HS-27A (cell line): ENCODE results near the gene HES3.
"Not testable (repeated sequence)": the region's sequence is repeated elsewhere in the genome, so short reads cannot be mapped to it uniquely, and the experiment has no call there.

Experiments used
- DNase-seq: peaks from one replicate; pipeline ENCODE4 v3.0.0-alpha.2; 2012; ENCODE audit warnings: low read depth, missing footprints

HES3 gene

DNA sequence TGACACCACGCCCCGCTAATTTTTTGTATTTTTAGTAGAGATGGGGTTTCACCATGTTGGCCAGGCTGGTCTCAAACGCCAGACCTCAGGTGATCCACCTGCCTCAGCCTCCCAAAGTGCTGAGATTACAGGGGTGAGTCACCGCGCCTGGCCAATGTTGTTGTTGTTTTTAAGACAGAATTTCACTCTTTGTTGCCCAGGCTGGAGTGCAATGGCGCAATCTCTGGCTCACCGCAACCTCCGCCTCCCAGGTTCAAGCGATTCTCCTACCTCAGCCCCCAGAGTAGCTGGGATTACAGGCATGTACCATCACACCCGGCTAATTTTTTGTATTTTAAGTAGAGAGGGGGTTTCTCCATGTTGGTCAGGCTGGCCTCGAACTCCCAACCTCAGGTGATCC, 24.3 kb upstream of the HES3 start:
- DNase-seq: not testable (repeated sequence)

DNA sequence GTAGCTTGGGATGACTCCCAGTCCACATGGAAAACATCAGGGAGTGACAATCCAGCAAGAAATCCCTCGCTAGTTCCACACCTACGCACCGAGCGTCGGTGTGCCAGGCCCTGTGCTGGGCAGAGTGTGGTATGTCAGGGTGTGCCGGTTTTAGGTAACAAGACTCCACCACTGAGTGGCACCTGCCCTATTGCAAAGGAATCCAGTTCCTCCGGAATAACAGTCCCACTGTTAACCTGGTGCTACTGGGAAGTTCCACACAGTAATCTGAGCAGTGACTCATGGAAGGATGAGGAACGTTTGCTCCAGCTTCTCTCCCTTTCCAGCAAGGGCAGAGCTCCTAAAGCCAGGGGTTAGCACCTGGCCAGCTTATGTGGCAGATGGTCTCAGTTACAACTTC, 23.7 kb upstream of the HES3 start:
- DNase-seq: no peak

DNA sequence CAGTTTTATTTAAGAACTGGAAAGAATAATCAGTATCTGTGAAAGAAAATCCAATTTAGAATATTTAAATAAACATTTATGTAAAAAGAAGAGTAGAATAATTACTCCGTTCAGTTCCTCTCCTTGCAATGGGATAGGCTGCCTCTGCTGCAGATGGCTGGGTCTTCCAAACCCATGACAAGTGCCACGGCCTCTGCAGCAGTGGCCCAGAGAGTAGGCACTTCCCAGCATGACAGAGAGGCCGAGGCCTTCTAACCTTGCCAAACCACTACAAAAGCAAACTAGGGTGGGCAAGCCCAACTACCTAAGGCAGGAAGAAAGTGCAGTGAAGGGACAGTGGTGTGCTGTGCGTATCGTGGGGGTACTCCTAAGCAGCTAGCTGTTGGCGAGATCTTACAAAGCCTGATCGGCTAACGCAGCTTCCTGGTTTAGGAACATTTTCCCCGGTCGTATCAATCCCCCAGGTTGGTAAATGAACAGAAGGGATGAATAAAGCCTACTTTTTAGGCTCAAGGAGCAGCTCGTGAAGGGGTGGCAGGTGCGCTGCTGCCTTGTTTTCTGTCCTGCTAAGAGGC, 22.7 kb upstream of the HES3 start:
- no peak for DNase-seq

DNA sequence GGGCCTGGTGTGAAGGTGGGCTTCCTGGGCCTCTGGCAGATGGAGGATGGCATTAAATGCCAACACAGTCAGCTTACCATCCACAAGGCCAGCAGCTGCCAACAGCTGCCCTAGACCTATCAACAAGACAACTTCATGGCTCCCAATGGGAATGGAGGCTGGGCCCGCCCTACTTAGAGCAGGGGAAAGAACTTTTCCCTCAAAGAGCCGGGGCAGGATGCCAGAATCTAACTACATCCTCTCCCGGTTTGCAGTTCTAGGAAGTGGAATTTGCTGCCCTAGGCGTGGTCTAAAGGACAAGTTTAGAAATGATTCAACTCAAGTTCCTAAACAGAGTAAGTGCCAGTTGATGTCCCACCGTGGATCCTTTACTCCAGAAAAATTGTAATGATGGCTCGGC, 21.3 kb upstream of the HES3 start:
- no peak for DNase-seq

DNA sequence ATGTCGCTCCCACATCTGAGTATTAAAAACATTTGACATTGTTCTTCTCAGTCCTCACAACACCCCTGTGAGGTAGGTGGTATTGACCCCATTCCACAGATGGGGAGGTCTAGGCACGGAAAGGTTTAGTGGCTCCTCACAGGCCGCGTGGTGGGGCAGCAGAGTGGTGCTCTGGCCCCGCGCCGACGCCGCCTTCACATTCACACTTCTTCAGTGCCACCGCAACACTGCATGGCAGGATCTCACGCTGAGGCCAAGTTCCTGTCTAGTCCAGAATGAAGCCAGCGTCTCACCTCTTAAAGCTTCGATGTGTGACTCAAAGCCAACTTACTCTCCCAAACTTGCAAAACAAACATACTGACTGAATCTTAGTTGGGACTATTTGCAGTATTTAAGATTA, 20.4 kb upstream of the HES3 start:
- DNase-seq: no peak

DNA sequence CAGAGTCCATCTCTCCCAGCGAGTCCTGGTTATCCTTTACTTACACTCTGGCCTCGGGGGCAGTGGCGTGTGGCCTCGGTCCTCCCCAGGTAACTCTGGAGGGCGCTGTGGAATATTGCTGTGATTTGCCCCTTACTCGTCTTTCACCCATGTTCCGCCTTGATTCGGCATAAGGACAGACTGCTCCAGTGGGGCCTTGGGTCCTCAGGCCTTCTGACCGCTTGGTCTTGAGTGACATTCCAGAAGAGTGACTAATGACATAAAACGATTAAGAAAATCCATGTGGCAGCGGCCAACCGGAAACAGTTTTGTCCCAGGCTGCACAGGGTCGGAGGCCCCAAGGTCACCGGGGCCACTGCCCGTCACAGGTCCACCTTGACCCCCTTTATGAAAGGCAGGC, 19.3 kb upstream of the HES3 start:
- no peak for DNase-seq

DNA sequence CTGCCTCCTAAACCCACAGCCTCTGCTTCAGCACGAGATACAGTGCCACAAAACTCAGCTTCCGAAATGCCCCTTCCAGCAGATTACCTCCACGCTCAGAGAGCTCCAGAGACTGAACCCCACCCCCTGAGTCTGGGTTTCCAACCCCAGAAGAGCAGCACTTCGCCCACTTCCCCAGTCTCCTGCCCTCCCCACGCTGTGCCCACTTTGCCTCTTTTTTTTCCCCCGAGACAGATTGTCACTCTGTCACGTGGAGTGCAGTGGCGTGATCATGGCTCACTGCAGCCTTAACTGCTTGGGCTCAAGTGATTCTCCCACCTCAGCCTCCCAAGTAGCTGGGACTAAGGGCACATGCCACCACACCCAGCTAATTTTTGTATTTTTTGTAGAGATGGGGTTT, 18.3 kb upstream of the HES3 start:
- no peak for DNase-seq

DNA sequence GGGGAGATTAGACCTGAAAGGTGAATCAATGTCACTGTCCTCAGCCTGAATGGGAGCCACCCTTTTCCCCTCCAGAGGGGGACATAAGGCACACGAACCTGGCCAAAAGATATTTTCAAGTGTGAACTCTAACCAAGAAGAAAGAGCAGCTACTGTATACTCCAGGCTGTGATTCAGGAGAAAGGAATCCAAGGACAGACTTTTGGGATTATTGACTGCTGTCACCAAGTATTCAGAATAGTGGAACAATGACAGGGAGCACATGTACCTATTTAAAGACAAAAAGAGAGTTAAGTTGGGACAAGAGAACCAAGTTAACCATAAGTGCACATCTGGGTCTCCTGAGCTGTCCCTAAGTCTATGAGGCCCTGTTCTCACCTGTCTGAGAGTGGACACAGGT, 10.6 kb upstream of the HES3 start:
- no peak for DNase-seq

DNA sequence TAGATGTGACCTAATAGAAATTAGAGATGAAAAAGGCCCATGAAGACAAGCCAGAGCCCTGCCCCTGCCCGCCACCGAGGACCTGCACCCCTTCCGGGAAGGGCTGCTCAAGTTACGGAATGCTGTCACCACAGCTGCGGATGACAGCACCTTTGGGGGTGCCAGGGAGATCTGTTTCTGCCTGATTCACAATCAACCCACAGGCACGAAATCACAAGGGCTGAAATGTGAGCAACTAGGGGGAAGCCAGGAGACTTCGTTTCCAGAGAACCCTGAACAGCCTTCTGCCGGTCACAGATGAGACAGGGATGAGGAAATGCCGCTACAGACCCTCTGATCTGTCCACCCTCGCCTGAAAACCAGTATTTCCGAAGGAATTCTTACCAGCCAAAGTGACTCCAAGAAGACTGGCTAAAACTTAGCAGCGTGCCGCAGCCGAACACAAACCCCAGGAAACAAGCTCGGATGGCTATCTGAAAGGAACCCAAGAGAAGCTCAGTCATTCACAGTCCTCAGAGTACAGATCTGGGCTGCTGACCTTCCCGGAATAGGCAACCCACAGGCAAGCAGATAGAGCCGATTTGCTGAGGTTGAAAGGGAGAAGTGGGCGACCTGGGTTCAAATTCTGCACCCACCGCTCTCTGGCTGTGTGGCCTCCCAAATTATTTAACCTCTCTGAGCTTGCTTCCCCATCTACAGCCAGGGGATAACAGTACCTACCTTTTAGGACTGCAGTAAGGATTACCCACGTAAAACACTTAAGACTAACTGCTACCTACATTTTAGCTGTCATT, 9.3 kb upstream of the HES3 start:
- DNase-seq: no peak

DNA sequence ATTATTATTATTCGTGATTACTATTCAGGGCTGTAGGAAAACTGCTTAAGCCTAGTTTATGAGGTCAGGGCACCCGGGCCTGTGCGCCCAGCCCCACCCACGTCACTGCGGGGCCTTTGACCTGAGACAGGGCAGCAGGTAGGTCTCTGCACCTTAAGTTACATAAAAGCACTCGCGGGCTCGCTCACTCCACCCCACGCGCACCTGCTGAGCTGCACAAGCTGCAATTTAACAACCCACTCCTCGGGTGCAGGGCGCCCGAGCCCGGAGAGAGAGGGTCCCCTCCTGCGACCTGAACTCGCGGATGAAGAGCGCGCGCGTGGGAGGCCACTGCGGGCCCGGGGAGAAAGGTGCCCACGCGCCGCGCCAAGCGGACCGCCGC, 8.7 kb upstream of the HES3 start:
- no peak for DNase-seq

DNA sequence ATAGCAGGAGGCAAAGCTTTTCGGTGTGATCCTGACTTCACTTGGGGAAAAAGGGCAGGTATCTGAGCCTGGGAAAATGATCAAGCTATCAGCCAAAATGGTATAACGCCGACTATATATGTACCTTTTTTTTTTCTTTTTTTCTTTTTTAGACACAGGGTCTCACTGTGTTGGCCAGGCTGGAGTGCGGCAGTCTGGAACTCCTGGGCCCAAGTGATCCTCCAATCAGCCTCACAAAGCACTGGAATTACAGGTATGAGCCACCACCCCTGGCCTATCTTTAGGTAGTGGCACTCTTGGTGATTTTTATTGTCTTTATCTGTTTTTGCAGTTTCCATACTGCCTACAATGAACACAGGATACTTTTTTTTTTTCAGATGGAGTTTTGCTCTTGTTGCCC, 6.9 kb upstream of the HES3 start:
- DNase-seq: no peak

DNA sequence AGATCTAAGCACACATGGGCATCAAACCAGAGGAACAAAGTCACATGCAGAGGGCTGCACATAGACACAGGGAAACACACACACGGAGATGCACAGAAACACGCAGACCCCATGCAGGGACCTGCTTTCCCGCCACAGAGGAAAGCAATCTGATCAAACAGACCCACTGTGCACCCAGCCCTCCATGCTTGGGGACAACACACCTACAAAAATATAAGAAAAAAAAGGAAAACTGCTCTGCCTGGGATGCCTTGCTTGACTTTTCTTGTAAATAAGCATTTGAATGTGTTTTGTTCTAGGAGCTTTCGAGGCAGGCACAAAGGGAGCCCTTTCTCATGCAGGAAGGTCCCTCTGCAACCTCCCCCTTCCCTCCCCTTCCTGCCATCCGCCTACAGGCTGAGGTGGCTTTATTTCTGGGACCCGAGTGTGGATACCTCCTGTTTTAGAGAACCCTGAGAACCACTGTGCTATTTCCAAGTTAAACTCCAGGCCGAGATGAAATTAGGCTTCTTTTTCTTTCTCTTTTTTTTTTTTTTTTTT, 4.7 kb upstream of the HES3 start:
- no peak for DNase-seq

DNA sequence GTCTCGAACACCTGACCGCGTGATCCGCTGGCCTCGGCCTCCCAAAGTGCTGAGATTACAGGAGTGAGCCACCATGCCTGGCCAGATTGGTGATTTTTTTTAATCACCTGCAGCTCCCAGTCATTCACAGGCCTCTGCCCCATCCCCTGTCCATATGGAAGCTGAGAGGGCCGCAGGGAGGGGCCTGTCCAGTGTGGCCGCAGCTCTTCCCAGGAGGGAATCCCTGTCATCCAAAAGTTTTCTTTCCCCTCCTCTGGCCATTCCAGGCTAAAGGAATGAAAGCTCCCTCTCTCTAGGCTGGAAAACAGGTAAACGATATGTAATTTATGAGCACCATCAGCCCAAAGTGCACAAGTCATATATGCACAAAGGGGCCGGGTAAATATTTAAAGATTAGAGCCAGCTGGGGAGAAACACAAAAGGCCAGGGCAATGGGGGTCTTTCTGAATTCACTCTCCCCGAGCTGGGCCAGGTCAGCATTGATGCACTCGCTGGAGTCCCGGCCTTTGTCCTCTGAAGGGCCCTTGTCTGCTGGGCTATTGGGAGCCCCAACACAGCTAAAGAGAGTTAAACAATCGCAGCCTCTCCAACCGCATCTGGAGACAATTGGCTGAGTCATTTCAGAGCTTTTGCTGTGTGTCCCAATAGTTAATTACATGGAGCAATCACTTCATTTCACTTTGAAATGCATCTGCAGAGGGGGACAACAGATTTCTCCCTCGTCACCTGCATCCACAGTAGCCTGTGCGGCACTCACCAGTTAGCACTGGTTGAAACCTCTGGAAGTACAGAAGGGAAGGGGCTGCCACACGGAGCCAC, 3.8 kb upstream of the HES3 start:
- DNase-seq: no peak

DNA sequence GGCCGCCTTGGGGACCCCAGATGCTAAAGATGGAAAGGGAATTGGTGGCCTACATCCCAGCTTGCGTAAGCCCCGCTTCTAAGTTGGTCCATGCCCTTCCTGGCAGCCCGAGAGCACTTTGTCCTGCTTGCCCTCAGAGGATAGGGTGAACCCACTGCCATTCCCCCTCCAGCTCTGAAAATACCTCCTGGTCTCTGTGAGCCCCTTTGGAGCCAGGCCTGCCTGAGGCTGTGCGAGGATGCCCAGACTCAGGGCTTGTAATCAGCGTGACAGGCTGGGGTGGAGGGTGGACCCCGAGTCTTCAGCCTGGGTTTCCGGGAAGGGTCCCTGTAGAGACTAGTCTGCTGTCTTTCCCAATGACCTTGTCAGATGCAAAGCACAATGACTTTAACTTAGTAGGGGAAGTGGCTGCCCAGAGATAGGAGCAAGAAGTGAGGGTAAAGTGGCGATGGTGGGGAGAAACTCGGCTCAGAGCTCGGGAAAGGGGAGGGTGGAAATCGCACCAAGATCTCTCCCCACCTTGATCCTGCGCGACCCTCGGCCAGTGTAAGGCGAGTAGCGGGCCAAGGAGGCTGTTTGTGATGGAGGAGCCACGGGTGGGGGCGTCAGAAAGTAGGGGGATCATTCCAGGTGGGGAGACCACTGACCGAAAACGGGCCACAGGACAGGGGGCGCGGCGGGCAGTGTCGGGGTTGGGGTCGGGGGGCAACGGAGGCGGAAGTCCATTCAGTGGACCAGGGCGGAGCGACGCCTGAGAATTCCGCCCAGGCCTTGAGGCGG, 2.7 kb upstream of the HES3 start:
- DNase-seq: no peak

DNA sequence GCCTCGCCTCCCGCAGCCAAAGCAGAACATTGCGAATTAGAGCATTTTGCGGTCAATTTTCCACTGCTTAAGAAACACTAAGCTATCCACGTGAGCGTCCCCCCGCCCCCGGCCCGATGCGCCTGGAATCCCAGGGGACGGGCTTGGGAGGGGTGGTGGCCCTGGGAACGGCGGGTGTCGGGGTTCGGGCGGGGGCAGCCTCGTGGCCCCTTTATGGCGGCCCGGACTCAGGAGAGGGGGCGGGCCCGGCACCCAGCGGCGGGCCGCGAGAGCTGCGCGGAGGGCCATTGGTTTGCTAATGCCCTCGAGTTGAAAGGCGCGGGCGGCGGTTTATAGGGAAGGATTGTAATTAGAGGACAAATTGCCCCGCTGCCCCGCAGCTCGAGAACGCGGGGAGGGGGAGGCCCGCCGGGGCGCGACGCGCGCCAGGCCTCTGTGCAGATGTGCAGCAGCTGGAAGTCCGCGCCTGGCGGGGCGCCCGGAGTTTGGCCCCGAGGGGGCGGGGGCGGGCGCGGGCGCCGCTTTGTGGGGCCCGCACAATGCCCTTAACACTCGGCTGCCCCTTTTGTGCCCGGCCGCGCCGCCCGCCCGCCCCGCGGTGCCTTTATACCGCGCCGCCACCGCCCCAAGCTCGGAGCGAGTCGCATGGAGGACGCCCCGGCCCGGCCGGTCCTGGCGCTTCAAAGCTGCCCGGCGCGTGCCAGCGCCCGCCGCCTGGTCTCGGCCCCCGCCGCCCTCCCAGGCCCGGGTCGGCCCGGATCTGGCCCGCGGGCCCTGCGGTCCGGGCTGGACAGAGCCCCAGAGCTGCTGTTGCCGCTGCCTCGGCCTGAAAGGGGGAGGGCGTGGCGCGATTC, 1.9 kb upstream of the HES3 start:
- no peak for DNase-seq

DNA sequence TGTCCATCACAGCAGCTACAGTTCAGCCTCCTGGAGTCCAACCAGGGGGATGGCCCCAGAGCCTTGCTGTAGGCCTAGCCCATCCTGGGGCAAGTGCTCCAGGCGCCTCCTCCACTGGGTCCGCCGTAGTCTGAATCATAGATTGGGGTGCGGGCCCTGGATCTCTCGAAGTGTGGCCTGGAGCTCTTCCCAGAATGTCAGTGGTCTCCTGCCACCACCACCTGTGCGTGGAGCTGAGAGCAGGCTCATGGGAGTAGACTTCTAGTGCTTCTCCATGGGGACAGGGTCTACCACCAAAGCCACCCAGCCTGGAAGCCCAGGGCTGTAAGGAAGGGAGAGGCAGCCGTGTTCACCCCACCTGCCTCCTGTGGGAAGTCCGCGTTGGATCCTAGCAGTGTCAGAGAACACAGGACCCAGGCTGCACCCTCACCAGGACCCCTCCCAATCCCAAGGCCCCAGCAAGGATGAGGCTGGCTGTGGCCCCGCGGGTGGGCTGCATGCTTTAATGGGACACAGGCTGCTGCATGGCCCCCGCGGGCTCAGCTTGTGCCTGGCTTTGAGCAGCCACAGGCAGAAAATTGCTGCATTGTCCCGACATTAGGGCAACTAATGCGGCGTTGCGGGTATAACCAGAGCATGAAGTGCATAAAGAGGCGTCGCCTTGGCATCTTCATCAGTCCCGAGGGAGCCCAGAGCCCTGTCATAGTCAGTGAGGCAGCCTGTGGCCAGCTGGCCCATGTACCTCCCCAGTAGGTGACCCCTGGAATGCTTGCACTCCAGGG, 735 bp upstream of the HES3 start:
- no peak for DNase-seq

DNA sequence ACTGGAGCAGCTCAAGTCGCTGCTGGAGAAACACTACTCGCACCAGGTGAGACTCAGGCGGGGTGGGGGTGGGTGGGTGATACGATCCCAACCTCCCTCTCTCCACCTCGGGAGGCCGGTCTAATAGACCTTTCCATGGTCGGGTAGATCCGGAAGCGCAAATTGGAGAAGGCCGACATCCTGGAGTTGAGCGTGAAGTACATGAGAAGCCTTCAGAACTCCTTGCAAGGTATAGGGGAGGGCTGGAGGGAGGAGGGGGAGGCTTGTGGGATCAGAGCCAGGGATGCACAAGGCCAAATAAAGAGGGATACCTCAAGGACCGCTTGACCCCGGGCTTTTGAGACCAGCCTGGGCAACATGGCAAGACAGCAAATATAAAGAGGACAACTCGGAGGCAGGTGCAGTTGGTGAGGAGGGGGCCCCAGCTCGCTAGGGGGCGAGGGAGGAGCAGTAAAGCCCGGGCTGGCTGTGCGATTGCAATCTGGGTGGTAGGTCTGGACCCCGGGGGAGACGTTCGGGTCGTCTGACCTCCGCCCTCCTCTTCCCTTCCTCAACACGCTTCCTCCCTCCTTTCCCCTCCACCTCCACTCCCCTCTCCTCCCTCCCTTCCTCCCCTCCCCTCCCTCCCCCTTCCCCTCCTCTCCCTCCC, 546 bp downstream of the HES3 start:
- DNase-seq: no peak

DNA sequence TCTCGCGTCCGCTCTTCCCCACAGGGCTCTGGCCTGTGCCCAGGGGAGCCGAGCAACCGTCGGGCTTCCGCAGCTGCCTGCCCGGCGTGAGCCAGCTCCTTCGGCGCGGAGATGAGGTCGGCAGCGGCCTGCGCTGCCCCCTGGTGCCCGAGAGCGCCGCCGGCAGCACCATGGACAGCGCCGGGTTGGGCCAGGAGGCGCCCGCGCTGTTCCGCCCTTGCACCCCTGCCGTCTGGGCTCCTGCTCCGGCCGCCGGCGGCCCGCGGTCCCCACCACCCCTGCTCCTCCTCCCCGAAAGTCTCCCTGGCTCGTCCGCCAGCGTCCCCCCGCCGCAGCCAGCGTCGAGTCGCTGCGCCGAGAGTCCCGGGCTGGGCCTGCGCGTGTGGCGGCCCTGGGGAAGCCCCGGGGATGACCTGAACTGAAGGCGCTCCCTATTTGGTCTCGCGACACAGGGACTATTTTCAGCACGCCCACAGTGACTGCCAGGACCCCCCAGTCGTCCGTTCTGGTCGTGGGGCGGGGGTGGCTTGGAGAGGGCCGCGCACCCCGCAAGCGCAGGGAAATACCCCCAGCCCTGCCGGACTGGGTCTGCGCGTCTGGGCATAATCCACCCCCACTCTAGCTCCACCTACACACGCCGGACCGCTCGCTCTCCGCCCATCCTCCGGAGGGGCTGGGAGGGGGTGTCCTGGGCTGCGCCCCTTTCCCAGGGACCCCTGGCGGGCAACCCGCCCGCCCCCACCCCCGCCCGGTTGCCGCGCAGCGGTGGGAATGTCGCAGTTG, 1.3 kb downstream of the HES3 start:
- DNase-seq: no peak

DNA sequence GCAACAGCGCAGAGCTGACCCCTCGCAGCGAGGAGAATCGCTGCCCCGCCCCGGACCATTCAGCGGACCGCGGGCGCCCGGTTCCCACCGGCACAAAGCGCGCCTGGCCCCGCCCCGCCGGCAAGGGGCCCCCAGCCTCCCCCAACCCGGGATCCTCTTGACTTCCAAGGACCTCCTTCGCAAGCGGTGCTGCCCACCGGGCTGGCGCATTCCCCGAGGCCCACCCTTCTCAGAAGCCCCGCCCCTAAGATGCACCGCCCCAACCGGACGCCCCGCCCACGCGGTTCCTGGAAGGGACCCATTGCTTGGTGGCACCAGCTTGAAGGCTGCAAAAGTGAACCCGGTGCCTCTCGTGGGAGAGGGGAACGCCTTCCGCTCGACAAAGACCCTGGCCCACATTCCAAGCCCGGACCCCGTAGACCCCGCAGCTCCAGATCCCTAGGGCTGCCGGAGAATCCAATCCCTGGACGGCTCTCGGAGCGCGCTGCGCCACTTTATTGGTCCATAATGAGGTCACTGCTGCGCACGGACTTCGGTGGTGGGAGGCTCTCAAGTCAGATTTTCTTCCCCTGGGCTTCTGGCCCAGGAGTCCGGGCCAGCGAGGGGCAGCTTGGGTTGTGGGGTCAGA, 2.0 kb downstream of the HES3 start:
- no peak for DNase-seq
